Activated naive CD8-positive, alpha-beta T cell treated with anti-CD3 and anti-CD28 coated beads, Interleukin-2, amount 10 ng/mL, durations not matched to agents 7 days and 5 days (primary cell): ENCODE results near the gene PHLDB2. TPM values are rescaled to one million over a fixed set of nuclear protein-coding genes. Genes with fewer than 3 reads are reported as not detected.

Experiments
- ATAC-seq: fragments of 150-1000 bp; cut with Tn5 transposase; one replicate; pipeline ENCODE4 v1.10.0; 2021; ENCODE audit warnings: low read depth, moderate library complexity
- POLR2A ChIA-PET: fragments of 350-600 bp; sonication (Branson Sonifier 250); formaldehyde crosslinking; loops from one replicate; lab custom pipeline; 2021; ENCODE audit warnings: antibody characterized with exemption; lab: Charles Lee
- DNase-seq: peaks from one replicate; pipeline ENCODE4 v3.0.0; 2021
- H3K27ac Mint-ChIP-seq: one replicate; pipeline ENCODE4 v1.8.0; 2022; ENCODE audit warnings: mild to moderate bottlenecking, mixed read lengths
- H3K27me3 Mint-ChIP-seq: one replicate; pipeline ENCODE4 v1.8.0; 2022; ENCODE audit warnings: mild to moderate bottlenecking, moderate library complexity, mixed read lengths
- H3K36me3 Mint-ChIP-seq: one replicate; pipeline ENCODE4 v1.8.0; 2021; ENCODE audit warnings: mild to moderate bottlenecking, mixed read lengths
- H3K4me1 Mint-ChIP-seq: one replicate; pipeline ENCODE4 v1.8.0; 2021; ENCODE audit warnings: mixed read lengths
- H3K4me3 Mint-ChIP-seq: one replicate; pipeline ENCODE4 v1.8.0; 2022; ENCODE audit warnings: mild to moderate bottlenecking, moderate library complexity, mixed read lengths
- H3K9me3 Mint-ChIP-seq: one replicate; pipeline ENCODE4 v1.8.0; 2021; ENCODE audit warnings: mixed read lengths
- total RNA-seq, 2 experiments: library from RNA; stranded (reverse); gene quantifications; one replicate each; pipeline ENCODE4 v1.2.3, GENCODE V29; 2021

The PHLDB2 gene
- total RNA-seq, 2 experiments from 2014 or later = 5.1 TPM

DNA sequence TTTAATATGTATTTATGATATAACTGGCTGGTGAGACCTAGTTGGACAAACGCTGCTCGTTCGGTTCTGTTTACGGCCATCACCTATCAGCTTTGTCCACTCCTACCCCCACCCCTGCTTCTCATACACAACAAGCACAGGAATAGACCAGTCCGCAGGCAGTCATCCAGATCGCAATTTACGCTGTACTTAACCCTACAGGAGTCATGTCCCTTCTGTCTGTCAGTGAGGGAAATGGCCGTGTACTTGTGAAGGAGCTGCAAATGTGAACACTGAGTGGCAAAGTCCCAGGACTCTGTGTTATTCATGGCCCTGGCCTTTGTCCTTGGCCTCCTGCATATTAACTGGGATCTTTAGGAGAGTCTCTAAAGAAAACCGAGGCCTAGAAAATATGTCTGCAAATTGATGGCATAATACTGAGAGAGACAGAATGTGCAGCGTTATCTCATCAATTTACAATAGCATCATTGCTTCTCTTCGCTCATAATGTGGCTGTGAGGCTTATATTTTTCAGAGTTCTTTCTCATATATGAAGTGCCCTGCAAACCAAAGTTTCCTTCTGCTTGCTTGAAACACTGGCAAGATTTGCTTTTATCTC is 112.6 kb downstream of the PHLDB2 start:
- POLR2A ChIA-PET = interaction anchor here (0.5 kb wide), 1 partner anchor 1815 kb away, joined by 3 read pairs; no protein-coding TSS in a partner anchor
- H3K36me3 Mint-ChIP-seq = no peaks in the 10 kb centered on the region
- no peak overlapping the region for H3K27ac Mint-ChIP-seq
- H3K27me3 Mint-ChIP-seq = peaks cover 11% of the 10 kb centered on the region
- no peaks in the 10 kb centered on the region for H3K9me3 Mint-ChIP-seq
- no peak for ATAC-seq
- H3K4me1 Mint-ChIP-seq = peaks cover 6% of the 10 kb centered on the region
- no peak overlapping the region for H3K4me3 Mint-ChIP-seq
- no peak for DNase-seq

DNA sequence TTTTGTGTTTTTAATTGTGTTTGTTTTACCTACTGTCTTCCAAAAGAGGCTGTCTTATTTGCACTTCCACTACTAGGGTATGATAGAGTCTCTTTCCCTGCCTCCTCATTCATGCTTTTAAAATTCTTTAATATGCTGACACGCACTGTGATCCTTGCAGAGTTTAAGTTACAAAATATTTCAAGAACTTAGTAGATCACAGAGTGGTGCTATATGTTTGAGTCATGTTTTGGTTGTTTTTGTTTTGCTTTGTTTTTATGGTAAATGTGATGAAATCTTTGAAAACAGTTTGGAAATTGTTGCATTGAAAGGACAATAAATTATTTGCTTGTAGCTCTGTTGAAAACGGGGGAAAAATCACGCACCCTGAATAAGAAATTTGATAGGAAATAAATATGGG is 113.8 kb downstream of the PHLDB2 start:
- Mint-ChIP-seq H3K4me3 (no peak overlapping the region), H3K27ac (no peak overlapping the region), H3K4me1 (no peaks in the 10 kb centered on the region), H3K36me3 (no peaks in the 10 kb centered on the region), H3K27me3 (peaks cover 10% of the 10 kb centered on the region), H3K9me3 (no peaks in the 10 kb centered on the region)
- ATAC-seq (no peak), DNase-seq (no peak)
- POLR2A ChIA-PET = no interaction called here

DNA sequence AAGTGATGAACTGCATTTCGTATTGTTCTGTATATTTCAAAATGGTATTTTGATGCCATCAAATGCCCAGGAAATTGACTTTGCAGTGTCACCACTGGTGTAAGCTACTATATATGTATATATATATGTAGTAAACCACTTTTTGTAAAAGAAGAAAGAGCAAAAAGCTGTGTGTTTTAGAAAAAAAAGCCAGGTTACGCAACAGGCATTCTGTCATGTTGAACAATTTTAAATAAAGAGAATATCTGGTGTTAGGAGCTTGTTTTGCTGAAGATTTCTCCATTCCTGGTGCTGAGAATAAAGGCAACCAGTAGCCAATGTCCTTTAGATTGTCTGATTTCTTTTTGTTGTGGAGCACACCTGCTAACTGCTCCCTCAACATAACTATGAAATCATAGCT is 116.1 kb downstream of the PHLDB2 start:
- POLR2A ChIA-PET = no interaction called here

DNA sequence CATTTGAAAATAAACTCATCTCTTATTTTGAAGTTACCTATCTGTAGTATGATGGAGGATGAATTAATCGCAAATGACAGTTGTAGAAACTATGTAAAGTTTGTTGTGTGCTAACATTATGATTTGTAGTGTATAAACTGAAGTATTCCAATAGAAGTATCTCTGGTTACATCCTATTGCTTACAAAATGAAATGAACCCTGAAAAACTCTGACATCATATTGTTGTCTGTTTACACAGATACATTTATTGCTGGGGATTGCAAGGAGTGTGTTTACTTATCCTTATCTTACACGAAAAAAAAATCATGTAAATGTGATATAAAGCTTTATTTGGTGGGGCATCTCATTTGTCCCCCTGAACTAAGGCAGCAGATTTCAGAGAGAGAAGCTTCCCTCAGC is 117.2 kb downstream of the PHLDB2 start:
- POLR2A ChIA-PET = no interaction called here
- no peaks in the 10 kb centered on the region for H3K9me3 Mint-ChIP-seq
- DNase-seq = no peak

More for the DNA sequence above, 116.1 kb downstream of the PHLDB2 start:
- Mint-ChIP-seq H3K4me3 (no peak overlapping the region), H3K4me1 (peaks cover 8% of the 10 kb centered on the region), H3K27ac (no peak overlapping the region), H3K27me3 (peaks cover 10% of the 10 kb centered on the region), H3K36me3 (peaks cover 3% of the 10 kb centered on the region), H3K9me3 (no peaks in the 10 kb centered on the region)
- ATAC-seq (no peak), DNase-seq (no peak)

DNA sequence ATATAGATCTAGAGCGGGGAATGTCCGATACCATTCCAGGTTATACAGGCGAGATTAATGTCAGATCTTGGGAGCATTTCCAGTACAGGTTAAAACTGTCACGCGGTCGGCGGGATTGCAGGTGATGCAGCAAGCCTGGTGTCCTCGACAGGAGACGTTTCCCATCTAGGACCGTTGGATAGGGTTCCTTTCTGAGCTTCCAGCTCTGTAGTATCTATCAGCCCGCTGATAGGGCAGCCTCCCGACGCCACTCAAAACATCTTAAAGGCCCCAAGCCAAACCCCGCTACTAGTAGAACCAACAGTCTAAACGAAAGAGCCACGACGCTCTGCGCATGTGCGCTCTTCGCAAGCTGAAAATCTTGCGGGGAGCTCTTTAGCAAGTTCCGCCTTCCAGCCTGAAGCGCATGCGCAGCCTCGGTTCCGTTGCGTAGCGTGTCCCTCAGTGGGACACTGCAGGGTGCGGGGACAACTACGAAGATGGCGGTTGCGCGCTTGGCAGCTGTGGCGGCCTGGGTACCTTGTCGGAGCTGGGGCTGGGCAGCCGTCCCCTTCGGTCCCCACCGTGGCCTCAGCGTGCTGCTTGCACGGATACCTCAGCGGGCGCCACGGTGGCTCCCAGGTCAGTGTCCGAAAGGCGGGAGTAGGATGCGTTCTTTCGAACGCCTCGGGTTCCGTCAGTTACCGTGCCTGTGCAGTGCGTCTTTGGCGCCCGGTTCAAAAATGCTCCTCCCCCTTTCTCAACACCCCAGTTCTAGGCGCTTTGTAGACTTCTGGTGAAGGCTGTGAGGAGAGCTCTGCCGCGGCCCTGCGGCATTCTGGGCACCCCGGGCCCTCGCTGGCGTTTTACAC is 119.7 kb downstream of the PHLDB2 start, which contains the start of gene ABHD10:
ABHD10 (plus strand) TSS at position 444 of the 851 bp plus-strand sequence; CDS start at position 480, 36 bp downstream.
- peaks cover 5% of the 10 kb centered on the region for H3K27me3 Mint-ChIP-seq
- H3K27ac Mint-ChIP-seq = peak within 1 kb of the TSS; percentile 91
- peak within 1 kb of the TSS; percentile 81 for H3K4me3 Mint-ChIP-seq
- H3K4me1 Mint-ChIP-seq = peaks cover 28% of the 10 kb centered on the region
- H3K36me3 Mint-ChIP-seq = peaks cover 14% of the 10 kb centered on the region
- no peaks in the 10 kb centered on the region for H3K9me3 Mint-ChIP-seq
- POLR2A ChIA-PET = interaction anchor here (0.7 to 2.4 kb wide), 22 partner anchors 10 to 1536 kb away, joined by 3 to 11 read pairs (median 4); partner anchors contain the start of genes ATG3, CD96 and SLC35A5
- DNase-seq (peak; percentile 95), ATAC-seq (peak; percentile 97)

More for the DNA sequence above, 117.2 kb downstream of the PHLDB2 start:
- no peak for ATAC-seq
- H3K4me3 Mint-ChIP-seq = no peak overlapping the region
- H3K4me1 Mint-ChIP-seq = peaks cover 17% of the 10 kb centered on the region
- peaks cover 10% of the 10 kb centered on the region for H3K27me3 Mint-ChIP-seq
- H3K36me3 Mint-ChIP-seq = peaks cover 6% of the 10 kb centered on the region
- H3K27ac Mint-ChIP-seq = no peak overlapping the region

DNA sequence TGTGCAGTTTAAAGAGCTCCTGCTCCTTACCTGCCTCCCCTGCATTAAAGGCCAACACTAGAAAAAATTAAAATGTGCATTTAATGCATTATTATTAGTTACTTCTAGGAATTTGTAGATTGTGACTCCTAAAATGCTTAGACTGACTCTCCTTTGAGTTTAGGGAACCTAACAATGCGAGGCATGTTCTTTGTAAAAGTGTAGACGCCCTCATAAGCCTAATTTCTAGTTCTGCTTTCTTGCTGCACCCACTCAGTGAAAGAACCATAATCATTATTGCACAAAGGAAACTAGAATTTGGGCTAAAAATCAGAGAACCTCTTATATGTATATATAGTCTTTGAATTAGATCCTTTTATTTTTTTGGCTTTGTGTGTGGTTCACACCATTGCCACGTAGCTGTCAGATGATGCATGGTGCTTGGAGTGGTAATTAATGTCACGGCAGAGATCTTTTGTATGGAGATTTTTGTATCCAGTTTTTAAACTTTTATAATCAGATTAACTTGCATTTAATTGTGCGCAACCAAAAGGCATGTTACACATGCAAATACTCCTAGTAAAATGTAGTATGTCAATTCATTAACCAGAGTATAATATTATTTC is 120.5 kb downstream of the PHLDB2 start:
- DNase-seq = no peak
- Mint-ChIP-seq H3K4me3 (peak overlapping the region; percentile 81), H3K36me3 (peaks cover 18% of the 10 kb centered on the region), H3K27ac (peak overlapping the region; percentile 91), H3K4me1 (peaks cover 29% of the 10 kb centered on the region), H3K27me3 (peaks cover under 1% of the 10 kb centered on the region), H3K9me3 (no peaks in the 10 kb centered on the region)
- POLR2A ChIA-PET = interaction anchor here (0.6 to 2.4 kb wide), 19 partner anchors 10 to 1535 kb away, joined by 3 to 11 read pairs (median 4); partner anchors contain the start of genes ATG3, CD96 and SLC35A5
- ATAC-seq = no peak

DNA sequence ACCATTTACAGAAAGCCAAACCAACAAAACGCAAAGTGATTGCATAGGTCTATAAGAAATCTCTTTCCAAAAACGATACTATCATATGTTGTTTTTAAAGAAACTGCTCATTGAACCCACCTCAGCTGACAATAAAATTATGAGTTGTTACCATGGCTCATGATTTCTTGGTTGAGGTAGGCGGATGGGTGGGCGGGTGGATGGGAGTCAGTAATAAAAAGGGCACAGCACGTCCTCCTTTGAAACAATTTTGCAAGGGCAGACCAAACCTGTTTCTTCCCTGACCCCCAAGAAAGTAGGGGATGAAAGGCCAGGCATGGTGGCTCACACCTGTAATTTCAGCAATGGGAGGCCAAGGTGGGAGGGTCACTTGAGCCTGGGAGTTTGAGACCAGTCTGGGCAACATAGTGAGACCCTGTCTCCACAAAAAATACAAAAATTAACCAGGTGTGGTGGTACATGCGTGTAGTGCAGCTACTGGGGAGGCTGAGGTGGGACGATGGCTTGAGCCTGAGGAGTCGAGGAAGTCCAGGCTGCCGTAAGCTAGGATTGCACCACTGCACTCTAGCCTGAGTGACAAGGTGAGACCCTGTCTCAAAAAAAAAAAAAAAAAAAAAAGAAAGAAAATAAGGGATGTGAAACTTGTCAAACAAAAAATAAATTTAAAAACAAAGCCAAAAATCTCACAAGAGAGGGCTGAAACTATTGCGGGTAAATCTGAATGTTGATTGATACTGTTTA is 121.8 kb downstream of the PHLDB2 start:
- Mint-ChIP-seq H3K4me1 (peaks cover 41% of the 10 kb centered on the region), H3K9me3 (no peaks in the 10 kb centered on the region), H3K27me3 (no peaks in the 10 kb centered on the region), H3K36me3 (peaks cover 29% of the 10 kb centered on the region), H3K27ac (no peak overlapping the region), H3K4me3 (peak overlapping the region; percentile 81)
- POLR2A ChIA-PET = interaction anchor here (1.4 to 2.4 kb wide), 2 partner anchors 27 to 308 kb away, joined by 3 to 9 read pairs; no protein-coding TSS in a partner anchor
- ATAC-seq (no peak), DNase-seq (no peak)

DNA sequence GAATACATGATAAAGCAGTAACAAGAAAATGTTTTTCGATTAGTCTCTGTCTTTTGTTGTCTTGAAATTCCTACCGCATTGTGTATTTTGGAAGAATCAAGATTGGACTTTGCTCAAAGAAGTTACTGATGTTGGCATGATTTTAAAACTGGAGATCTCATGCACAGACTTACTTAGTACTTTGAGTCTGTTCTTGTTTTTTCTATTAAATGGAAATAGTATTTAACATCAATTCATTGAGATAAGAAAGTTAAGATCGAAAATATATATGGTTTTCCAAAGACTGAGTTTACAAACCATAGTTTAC is 122.3 kb downstream of the PHLDB2 start:
- Mint-ChIP-seq H3K27me3 (no peaks in the 10 kb centered on the region), H3K4me1 (peaks cover 41% of the 10 kb centered on the region), H3K27ac (no peak overlapping the region), H3K36me3 (peaks cover 32% of the 10 kb centered on the region), H3K4me3 (peak overlapping the region; percentile 81), H3K9me3 (no peaks in the 10 kb centered on the region)
- POLR2A ChIA-PET = interaction anchor here (1.4 kb wide), 1 partner anchor 309 kb away, joined by 3 read pairs; no protein-coding TSS in a partner anchor
- DNase-seq (no peak), ATAC-seq (no peak)

DNA sequence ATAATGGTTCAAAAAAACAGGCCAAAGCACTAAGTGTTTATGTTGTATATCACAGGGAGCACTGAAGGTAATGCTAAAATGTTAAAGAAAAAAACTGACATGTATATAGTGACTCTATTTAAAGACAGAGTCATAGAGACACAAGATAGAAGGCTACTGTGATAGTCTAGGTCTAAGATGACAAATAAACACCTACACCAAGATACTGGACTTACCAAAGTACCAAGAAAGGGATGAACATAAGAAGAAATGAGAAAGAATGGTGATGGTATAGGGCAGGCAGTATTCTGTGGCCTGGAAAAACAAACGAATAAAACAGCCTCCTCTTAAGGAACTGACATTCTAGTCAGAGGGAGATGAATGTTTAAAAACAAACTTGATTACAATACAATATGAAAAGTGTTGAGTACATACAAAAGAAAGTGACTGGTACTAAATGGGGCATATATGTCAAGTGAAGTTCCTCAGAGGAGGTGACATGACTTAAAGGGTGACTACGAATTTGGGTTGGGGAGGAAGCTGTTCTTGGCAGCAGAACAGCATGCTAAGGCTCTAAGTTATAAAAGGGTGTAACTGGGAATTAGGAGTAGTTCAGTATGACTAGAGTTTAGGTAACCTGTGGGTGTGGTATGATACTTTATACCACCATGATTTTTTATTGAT is 125.7 kb downstream of the PHLDB2 start:
- H3K36me3 Mint-ChIP-seq = peaks cover 35% of the 10 kb centered on the region
- POLR2A ChIA-PET = no interaction called here
- ATAC-seq = no peak
- H3K27ac Mint-ChIP-seq = no peak overlapping the region
- no peak for DNase-seq
- no peaks in the 10 kb centered on the region for H3K9me3 Mint-ChIP-seq
- no peaks in the 10 kb centered on the region for H3K27me3 Mint-ChIP-seq
- no peak overlapping the region for H3K4me3 Mint-ChIP-seq
- peaks cover 40% of the 10 kb centered on the region for H3K4me1 Mint-ChIP-seq

DNA sequence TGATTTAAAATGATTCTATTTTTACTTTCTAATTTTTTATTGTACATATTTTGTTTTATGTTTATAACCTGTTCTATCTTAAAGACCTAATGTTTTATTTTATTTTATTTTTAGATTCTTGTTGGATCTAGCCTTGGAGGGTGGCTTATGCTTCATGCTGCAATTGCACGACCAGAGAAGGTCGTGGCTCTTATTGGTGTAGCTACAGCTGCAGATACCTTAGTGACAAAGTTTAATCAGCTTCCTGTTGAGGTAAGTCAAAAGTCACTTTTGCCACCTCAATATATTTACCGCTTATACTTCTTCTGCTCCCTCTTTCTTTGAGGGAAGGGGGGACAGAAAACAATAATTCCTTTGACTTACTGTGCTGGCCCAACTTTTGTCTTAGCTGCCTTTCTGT is 127.7 kb downstream of the PHLDB2 start:
- POLR2A ChIA-PET = no interaction called here
- DNase-seq (no peak), ATAC-seq (no peak)
- no peaks in the 10 kb centered on the region for H3K27me3 Mint-ChIP-seq
- no peaks in the 10 kb centered on the region for H3K9me3 Mint-ChIP-seq
- no peak overlapping the region for H3K4me3 Mint-ChIP-seq
- peaks cover 32% of the 10 kb centered on the region for H3K36me3 Mint-ChIP-seq
- no peak overlapping the region for H3K27ac Mint-ChIP-seq
- peaks cover 23% of the 10 kb centered on the region for H3K4me1 Mint-ChIP-seq

DNA sequence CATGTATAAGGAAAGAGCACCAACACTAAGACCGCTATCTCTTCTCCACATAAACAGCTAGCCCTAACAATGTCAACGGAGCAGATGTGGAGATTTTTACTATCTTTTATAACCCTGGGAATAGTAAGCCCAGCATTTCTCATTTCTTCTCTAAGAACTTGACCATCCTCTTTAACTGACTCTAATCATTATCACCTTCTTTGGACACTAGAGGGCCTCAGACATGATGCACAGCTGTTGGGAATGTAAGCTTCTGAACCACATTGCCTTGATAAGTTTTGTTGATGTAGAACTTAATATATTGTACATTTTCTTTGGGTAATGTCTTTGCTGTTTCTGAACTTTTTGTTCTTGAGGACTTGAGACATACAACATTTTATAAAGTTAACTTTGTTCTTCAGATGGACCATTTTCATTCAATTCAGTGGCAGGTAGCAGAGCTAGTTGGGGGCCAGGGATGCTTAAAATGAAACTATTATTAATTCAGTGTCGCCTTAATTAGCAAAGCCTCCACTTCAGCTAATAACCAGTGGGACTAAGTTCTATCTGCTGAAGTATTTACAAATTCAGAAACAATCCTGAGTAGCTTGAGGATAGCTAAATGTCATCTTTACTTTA is 130.1 kb downstream of the PHLDB2 start:
- Mint-ChIP-seq H3K36me3 (peaks cover 35% of the 10 kb centered on the region), H3K27ac (no peak overlapping the region), H3K4me1 (peaks cover 18% of the 10 kb centered on the region), H3K9me3 (no peaks in the 10 kb centered on the region), H3K4me3 (no peak overlapping the region), H3K27me3 (no peaks in the 10 kb centered on the region)
- no peak for DNase-seq
- POLR2A ChIA-PET = interaction anchor here (1.0 to 1.3 kb wide), 3 partner anchors 10 to 24 kb away, joined by 3 to 9 read pairs (median 3); partner anchors contain the start of gene ABHD10
- ATAC-seq = peak; percentile 81

DNA sequence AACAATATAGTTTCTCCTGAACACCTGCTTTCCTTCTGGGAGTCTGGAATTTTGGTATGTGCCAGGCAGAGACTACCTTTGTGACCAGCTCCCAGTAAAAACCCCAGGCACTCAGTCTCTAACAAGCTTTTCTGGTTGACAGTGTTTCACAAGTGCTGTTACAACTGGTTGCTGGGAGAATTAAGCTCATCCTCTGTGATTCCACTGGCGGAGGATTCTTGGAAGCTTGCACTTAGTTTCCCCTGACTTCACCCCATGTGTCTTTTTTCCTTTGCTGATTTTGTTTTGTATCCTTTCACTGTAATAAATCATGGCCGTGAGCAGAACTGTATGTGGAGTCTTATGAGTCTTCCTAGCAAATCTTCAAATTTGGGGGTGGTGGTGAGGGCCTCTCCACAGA is 134.0 kb downstream of the PHLDB2 start:
- peaks cover 21% of the 10 kb centered on the region for H3K36me3 Mint-ChIP-seq
- no peak overlapping the region for H3K4me3 Mint-ChIP-seq
- DNase-seq = no peak
- POLR2A ChIA-PET = interaction anchor here (1.0 kb wide), 1 partner anchor 14 kb away, joined by 5 read pairs; the partner anchor contains the start of gene ABHD10
- peaks cover 2% of the 10 kb centered on the region for H3K4me1 Mint-ChIP-seq
- H3K9me3 Mint-ChIP-seq = no peaks in the 10 kb centered on the region
- H3K27ac Mint-ChIP-seq = no peak overlapping the region
- no peaks in the 10 kb centered on the region for H3K27me3 Mint-ChIP-seq
- ATAC-seq = no peak
